Measurements from ENCODE around the gene CTRL.

GRCh38 chr16:67963292-67963661 lies 31.6 kb upstream of the CTRL start:
- TF ChIP-seq POLR2A (IDR thresholded peaks at IDR 0.05; ENCODE audit: low read depth, low read length) (no peak), POLR2AphosphoS5 (IDR thresholded peaks at IDR 0.05; ENCODE audit: low read depth, low read length) (no peak), TAF1 (IDR thresholded peaks at IDR 0.05; ENCODE audit: borderline replicate concordance, low read depth, low read length) (no peak)

Measured in GM12892 (cell line).